Sigmoid colon (tissue), 4 donors: ENCODE measurements around the gene DHX15.

Source experiments
- CTCF ChIP-seq, 4 experiments: fragments of 450-650 bp in 3 of 4; fragments of 200-600 bp in 1 of 4; IDR thresholded peaks; one replicate each; pipeline ENCODE4 v1.5.1; 2016 to 2019; ENCODE audit warnings: antibody characterized with exemption in 4 of 4, mild to moderate bottlenecking in 3 of 4, moderate library complexity in 2 of 4
- POLR2A ChIP-seq, 2 donors: fragments of 450-650 bp; IDR thresholded peaks; one replicate each; pipeline ENCODE4 v1.6.1; 2016; ENCODE audit warnings: antibody characterized with exemption in 2 of 2, mild to moderate bottlenecking in 2 of 2, moderate library complexity in 2 of 2
- POLR2AphosphoS5 ChIP-seq, 4 donors: sonication (generic); formaldehyde crosslinking; IDR thresholded peaks; one replicate each; pipeline ENCODE4 v1.6.1; 2017; ENCODE audit warnings: antibody characterized with exemption in 4 of 4

GRCh38 chr4:24578364-24578763 is 6.0 kb downstream of the DHX15 start:
- no peak for TF ChIP-seq POLR2A (IDR thresholded peaks at IDR 0.05)
- no peak for TF ChIP-seq POLR2AphosphoS5 (IDR thresholded peaks at IDR 0.05)
- no peak for TF ChIP-seq CTCF (IDR thresholded peaks at IDR 0.05)
